NOMO-1 (cell line): ENCODE data around the gene IGFLR1.
"Not testable (repeated sequence)": the region's sequence is repeated elsewhere in the genome, so short reads cannot be mapped to it uniquely, and the experiment has no call there.

Experiments used
- DNase-seq, 2 experiments: peaks; one replicate each; lab custom pipeline; 2025; ENCODE audit not compliant: unreplicated experiment in 2 of 2; lab: John Stamatoyannopoulos, UW

The IGFLR1 gene

DNA sequence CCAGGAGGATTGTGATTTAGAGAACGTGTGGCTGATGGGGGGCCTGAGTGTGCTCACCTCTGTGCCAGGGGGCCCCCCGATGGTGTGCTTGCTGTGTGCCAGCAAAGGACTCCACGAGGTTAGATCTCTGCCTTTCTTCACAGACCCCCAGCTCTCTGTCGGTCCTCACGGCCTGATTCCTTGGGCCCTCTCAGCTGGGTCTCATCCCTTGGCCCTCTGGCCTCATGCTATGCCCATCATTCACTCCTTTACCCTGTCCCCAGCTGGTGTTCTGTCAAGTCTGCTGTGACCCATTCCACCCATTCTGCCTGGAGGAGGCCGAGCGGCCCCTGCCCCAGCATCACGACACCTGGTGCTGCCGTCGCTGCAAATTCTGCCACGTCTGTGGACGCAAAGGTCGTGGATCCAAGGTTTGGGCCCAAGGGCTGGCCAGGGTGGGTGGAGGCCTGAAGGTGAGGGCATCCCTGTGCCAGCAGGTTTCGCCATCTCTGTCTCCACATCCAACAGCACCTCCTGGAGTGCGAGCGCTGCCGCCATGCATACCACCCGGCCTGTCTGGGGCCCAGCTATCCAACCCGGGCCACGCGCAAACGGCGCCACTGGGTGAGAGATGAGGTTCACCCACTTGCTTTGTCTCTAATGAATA is 16.9 kb downstream of the IGFLR1 start:
- no peak for DNase-seq

DNA sequence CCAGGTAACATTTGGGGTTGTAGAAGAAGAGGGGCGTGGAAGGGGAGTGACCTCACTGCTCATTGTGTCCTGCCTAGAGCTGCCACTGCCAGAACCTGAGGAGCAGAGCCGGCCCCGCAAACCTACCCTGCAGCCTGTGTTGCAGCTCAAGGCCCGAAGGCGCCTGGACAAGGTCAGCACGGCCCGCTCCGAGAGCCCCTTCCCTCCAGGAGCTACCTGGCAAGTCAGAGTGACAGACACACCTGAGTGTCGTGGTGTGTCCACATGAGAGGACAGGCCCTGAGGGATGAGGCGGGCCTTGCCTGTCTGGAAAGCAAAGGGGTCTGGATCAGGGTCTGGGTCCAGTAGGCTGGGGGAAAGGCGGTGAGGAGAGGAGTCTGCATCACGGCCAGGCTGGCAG is 17.7 kb downstream of the IGFLR1 start:
- DNase-seq = no peak

DNA sequence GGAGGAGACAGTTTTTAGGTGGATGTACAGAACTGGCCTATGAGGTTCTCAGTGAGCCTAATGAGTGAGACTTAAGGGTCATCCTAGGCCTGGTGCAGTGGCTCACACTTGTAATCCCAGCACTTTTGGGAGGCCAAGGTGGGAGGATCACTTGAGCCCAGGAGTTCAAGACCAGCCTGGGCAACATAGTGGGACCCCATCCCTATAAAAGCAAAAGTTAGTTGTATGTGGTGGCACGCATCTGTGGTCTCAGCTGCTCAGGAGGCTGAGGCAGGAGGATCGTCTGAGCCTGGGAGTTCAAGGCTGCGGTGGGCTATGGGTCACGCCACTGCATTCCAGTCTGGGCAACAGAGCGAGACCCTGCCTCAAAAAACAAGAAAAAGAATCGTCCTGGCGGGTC is 18.1 kb downstream of the IGFLR1 start:
- DNase-seq = not testable (repeated sequence)

DNA sequence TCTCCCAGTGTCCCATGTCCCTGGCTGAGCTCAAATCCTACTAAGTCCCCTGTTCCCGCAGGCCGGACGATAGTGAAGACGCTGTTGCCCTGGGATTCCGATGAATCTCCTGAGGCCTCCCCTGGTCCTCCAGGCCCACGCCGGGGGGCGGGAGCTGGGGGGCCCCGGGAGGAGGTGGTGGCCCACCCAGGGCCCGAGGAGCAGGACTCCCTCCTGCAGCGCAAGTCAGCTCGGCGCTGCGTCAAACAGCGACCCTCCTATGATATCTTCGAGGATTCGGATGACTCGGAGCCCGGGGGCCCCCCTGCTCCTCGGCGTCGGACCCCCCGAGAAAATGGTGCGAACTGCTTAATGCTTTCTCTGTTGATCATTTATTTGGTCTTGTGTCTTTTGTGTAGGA is 18.6 kb downstream of the IGFLR1 start:
- DNase-seq = no peak

DNA sequence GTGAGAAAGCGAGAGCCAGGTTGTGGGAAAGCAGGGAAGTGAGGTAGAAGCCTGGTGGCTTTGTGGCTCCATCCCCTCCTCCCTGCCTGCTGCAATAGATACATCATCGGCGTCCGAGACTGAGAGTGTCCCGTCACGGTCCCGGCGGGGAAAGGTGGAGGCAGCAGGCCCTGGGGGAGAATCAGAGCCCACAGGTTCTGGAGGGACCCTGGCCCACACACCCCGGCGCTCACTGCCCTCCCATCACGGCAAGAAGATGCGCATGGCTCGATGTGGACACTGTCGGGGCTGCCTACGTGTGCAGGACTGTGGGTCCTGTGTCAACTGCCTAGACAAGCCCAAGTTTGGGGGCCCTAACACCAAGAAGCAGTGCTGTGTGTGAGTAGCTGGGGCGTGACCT is 19.4 kb downstream of the IGFLR1 start:
- DNase-seq = no peak

DNA sequence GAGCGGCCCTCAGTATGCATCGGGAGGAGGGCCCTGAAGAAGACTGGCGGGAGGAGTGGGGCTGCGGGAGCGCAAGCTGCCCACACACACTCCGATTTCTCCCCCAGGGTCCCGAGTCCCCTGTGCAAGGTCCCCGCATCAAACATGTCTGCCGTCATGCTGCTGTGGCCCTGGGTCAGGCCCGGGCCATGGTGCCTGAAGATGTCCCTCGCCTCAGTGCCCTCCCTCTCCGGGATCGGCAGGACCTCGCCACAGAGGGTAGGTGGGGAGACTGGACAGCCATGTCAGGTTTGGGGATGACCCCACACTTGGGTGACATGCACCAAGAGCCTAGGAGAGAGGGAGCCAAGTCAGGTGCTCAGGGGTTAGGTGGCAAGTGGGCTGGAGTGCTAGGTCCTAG is 19.8 kb downstream of the IGFLR1 start:
- no peak for DNase-seq

DNA sequence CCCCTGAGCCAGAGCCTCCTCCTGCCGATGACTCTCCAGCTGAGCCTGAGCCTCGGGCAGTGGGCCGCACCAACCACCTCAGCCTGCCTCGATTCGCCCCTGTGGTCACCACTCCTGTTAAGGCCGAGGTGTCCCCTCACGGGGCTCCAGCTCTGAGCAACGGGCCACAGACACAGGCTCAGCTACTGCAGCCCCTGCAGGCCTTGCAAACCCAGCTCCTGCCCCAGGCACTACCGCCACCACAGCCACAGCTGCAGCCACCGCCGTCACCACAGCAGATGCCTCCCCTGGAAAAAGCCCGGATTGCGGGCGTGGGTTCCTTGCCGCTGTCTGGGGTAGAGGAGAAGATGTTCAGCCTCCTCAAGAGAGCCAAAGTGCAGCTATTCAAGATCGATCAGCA is 20.9 kb downstream of the IGFLR1 start:
- DNase-seq = no peak

DNA sequence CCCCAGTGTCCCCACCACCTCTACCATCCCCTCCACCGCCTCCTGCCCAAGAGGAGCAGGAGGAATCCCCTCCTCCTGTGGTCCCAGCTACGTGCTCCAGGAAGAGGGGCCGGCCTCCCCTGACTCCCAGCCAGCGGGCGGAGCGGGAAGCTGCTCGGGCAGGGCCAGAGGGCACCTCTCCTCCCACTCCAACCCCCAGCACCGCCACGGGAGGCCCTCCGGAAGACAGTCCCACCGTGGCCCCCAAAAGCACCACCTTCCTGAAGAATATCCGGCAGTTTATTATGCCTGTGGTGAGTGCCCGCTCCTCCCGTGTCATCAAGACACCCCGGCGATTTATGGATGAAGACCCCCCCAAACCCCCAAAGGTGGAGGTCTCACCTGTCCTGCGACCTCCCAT is 21.6 kb downstream of the IGFLR1 start:
- DNase-seq = no peak

DNA sequence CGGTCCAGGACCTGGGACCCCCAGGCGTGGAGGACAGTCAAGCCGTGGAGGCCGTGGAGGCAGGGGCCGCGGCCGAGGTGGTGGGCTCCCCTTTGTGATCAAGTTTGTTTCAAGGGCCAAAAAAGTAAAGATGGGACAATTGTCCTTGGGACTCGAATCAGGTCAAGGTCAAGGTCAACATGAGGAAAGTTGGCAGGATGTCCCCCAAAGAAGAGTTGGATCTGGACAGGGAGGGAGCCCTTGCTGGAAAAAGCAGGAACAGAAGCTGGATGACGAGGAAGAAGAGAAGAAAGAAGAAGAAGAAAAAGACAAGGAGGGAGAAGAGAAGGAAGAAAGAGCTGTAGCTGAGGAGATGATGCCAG is 22.1 kb downstream of the IGFLR1 start:
- no peak for DNase-seq

DNA sequence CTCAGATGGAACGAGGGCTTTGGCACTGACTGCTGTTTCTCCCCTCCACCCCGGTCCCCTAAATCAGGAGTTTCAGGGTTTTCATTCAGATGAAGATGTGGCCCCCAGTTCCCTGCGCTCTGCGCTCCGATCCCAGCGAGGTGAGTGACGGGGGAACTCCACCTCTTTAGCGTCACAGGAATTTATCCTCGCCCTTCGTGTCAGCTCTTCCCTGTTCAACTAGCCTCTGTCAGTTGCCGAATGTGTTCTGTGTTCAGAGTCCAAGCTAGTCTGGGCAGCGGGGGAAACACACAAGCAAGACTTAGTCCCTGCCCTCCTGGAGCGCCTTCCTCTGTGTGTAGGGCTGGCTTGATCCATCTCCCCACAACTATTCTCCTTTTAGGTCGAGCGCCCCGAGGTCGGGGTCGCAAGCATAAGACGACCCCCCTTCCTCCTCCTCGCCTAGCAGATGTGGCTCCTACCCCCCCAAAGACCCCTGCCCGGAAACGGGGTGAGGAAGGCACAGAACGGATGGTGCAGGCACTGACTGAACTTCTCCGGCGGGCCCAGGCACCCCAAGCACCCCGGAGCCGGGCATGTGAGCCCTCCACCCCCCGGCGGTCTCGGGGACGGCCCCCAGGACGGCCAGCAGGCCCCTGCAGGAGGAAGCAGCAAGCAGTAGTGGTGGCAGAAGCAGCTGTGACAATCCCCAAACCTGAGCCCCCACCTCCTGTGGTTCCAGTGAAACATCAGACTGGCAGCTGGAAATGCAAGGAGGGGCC is 22.7 kb downstream of the IGFLR1 start:
- DNase-seq = no peak

DNA sequence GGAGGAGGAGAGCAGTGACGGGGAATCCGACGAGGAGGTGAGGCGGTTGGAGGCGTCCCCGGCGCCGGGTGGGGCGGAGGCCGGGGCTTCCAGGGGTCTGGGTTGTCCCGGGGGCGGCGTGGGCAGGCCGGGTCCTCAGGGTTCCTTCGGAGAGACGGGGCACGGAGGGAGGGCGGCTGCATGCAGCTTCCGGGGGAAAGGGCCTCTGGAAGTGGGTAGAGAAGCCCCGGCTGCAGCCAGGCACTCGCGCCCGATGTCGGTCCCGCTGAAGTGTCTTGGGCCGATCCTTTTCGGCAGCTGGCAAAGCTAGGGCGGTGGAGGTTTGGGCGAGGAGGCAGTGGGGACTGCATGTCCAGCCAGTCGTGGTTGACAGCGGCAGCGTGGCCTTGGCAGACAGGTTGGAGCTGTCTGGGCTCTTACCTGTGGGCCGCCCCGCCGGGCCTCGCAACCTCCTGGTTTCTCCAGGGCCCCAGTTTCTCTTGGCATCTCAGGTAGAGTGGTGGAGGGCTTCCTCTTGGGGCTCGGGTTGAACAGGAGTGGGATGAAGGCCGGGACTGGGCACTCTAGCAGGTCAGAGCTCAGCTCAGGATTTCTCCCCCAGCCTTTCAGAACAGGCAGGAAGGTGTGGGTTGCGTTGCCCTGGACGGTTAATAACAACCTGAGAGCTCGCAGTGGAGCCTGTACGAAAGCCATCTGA is 23.8 kb downstream of the IGFLR1 start:
- DNase-seq = peak in 1 of 2 experiments; percentile 26

DNA sequence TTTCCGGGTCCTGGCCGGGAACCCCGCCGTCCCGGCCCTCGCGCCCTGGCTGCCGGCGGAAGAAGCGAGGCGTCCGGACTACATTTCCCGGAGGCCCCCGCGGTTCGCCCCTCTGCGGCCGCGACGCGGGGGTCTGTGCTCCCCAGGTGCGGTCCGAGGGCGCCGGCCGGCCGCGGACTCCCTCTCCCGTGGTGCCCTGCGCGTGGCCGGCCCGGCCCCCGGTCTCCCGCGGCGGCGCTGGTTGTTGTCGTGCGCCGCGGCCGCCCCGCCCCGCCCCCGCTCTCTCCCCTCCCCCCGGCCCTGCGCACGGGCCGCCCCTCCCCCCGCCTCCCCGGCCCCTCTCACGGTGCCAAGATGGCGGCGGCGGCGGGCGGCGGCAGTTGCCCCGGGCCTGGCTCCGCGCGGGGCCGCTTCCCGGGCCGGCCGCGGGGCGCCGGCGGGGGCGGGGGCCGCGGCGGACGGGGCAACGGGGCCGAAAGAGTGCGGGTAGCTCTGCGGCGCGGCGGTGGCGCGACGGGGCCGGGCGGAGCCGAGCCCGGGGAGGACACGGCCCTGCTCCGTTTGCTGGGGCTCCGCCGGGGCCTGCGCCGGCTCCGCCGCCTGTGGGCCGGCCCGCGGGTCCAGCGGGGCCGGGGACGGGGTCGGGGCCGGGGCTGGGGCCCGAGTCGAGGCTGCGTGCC is 24.4 kb downstream of the IGFLR1 start, which contains the start of gene KMT2B:
KMT2B (plus strand) TSS at position 339 of the 680 bp plus-strand sequence; CDS start at position 355, 16 bp downstream.
- no peak for DNase-seq

DNA sequence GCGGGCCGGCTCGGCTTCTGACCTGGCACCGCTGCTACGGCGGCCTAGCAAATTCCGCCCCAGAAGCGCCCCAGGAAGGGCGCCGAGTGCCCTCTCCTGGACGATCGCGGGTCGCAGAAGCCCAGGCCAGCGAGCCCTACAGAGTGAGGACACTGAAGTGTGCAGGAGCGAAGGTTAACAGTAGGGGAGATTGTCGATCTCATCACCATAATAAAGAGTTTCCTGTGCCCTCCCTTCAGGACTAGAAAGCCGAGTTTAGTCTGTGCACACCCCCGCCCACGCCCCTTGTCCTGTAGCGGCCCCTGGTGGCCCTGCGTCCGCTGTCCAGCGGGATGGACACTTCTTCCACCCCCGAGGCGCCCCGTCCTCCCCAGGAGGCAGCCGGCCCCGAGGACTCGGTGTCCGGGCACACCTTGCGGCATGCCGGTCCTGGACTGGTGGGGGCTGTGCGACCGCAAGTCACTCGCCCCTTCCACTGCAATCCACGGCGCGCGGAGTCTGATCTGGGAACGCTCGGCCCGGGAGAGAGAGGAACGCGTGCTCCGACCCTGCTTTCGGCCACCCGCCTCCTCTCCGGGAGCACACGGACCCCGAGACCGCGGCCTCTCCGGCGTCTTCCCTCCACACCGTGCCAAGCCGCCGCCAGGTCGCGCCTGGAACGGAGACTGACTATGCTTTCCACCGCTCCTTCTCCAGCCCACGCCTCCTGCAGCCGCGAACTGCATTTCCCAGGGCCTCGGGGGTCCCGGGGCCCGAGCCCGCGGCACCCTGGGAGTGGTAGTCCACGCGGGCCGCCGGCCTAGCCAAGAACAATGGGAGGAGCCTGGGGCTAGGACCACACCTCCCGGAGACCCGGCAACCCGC is 25.2 kb downstream of the IGFLR1 start:
- peak; percentile 92 to 97 for DNase-seq

DNA sequence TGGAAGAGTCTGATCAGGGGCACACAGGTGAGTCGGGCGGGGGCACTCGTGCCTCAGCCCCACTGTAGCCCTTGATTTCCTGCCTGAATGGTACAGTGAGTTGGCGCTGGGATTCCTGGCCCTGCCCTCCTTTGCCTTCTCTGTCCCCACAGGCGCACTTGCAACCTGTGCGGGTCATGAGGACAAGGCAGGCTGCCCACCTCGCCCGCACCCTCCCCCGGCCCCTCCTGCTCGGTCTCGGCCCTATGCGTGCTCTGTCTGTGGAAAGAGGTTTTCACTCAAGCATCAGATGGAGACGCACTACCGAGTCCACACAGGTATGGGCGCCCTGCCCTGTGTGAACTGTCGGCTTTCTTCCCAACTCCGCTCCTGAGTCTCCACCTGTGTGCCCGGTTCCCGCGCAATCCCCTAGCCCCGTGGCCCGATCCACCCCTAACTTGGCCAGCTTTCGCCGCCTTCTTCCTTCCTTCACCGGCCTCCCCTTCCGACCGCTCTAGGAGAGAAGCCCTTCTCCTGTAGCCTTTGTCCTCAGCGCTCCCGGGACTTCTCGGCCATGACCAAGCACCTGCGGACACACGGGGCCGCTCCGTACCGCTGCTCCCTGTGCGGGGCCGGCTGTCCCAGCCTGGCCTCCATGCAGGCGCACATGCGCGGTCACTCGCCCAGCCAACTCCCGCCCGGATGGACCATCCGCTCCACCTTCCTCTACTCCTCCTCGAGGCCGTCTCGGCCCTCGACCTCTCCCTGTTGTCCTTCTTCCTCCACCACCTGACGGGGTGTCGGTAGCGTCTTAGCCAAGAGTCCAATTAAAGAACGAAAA is 26.1 kb downstream of the IGFLR1 start:
- DNase-seq = no peak

DNA sequence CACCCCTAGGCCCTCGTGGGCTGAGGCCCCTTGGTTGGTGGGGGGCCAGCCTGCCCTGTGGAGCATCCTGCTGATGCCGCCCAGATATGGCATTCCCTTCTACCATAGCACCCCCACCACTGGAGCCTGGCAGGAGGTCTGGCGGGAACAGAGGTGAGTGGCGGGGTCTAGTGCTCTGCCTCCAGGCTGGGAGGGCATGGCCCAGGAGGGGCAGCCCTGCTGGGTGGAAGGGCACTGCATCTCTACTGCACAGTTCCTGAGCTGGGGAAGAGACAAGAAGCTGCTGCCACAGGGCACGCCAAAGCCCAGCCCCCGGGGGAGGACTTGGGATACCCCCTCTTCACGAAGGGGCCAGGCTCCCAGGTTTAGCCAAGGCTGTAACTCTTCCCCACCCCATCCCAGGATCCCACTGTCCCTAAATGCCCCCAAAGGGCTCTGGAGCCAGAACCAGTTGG is 26.9 kb downstream of the IGFLR1 start:
- no peak for DNase-seq

DNA sequence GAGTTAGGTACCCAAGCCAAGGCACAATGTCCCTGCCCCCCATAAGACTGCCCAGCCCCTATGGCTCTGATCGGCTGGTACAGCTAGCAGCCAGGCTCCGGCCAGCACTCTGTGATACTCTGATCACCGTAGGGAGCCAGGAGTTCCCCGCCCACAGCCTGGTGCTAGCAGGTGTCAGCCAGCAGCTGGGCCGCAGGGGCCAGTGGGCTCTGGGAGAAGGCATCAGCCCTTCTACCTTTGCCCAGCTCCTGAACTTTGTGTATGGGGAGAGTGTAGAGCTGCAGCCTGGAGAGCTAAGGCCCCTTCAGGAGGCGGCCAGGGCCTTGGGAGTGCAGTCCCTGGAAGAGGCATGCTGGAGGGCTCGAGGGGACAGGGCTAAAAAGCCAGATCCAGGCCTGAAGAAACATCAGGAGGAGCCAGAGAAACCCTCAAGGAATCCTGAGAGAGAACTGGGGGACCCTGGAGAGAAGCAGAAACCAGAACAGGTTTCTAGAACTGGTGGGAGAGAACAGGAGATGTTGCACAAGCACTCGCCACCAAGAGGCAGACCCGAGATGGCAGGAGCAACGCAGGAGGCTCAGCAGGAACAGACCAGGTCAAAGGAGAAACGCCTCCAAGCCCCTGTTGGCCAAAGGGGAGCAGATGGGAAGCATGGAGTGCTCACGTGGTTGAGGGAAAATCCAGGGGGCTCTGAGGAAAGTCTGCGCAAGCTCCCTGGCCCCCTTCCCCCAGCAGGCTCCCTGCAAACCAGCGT is 27.5 kb downstream of the IGFLR1 start:
- no peak for DNase-seq

DNA sequence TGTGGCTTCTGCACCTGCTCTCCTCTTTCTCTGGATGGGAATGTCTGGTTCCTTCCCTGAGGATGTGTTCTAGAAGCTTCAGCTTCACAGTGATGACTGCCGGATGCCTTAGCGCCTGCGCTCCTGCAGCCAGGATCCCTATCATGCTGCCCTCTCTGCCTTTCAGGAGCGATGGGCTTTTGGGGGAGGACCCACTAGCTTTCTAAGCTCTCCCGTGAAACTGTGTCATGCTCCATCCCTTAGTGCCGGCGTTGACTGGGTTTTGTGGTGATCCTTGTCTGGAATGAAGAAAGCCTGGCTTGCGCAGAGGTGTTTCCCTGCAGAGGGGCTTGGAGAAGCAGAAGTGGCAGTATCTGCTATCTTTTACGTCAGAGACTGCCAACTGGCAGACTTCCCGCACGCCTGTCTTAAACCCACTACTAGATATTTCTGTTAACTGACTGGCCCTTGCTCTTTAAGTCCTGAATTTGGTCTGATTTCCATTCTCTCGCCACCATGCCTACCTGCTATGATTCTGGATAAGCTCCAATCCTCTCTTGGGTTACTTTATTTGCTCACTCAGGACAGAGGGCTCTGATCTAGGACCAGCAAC is 28.3 kb downstream of the IGFLR1 start:
- DNase-seq = no peak

DNA sequence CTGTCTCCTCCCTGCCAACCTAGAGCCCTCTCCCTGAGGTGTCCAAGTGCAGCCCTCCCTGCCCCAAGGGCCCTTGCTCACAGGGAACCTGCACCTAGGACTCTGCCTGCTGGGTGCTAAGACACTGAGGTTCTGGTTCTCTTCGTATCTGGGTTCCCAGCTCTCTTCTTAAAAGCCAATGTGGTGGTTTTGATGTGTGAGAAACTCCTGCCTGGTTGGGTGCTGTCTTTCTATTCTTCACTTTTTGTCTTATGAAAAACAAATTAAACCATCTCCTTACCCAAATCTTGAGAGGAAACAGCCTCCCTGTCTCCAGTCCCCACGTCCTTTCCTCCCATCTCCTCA is 28.8 kb downstream of the IGFLR1 start:
- DNase-seq = no peak
